Transverse colon (tissue), 4 donors: ENCODE data around the gene GCLC.

Experiments used
- POLR2AphosphoS5 ChIP-seq, 3 donors: sonication (generic); formaldehyde crosslinking; IDR thresholded peaks; one replicate each; pipeline ENCODE4 v1.6.1; 2016; ENCODE audit warnings: antibody characterized with exemption in 3 of 3
- TF ChIP-seq, protein P1 (sequence below), 5 experiments: fragments of 200-600 bp in 3 of 5; fragments of 450-650 bp in 2 of 5; sonication (generic) in 3 of 5; IDR thresholded peaks; 1 replicate in 2 of 5; 2 replicates in 3 of 5; pipeline ENCODE4 v1.5.1; 2016 to 2017; ENCODE audit warnings: antibody characterized with exemption in 5 of 5, inconsistent platforms in 3 of 5, mild to moderate bottlenecking in 2 of 5, moderate library complexity in 1 of 5

DNA sequence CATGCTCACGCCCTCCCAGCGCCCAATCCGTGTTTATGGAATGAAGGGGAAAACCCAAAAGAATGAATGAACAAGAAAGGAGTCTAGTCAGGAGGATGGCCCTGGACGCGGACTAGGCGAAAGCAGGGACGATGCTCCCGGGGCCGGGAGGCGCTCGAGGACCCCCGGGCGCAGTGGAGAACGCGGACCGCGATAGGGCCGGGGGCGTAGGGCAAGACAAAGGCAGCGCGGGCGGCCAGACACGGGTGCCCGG, 758 bp downstream of the GCLC start:
- TF ChIP-seq, protein P1, sequence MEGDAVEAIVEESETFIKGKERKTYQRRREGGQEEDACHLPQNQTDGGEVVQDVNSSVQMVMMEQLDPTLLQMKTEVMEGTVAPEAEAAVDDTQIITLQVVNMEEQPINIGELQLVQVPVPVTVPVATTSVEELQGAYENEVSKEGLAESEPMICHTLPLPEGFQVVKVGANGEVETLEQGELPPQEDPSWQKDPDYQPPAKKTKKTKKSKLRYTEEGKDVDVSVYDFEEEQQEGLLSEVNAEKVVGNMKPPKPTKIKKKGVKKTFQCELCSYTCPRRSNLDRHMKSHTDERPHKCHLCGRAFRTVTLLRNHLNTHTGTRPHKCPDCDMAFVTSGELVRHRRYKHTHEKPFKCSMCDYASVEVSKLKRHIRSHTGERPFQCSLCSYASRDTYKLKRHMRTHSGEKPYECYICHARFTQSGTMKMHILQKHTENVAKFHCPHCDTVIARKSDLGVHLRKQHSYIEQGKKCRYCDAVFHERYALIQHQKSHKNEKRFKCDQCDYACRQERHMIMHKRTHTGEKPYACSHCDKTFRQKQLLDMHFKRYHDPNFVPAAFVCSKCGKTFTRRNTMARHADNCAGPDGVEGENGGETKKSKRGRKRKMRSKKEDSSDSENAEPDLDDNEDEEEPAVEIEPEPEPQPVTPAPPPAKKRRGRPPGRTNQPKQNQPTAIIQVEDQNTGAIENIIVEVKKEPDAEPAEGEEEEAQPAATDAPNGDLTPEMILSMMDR (IDR thresholded peaks at IDR 0.05) = no peak
- no peak for TF ChIP-seq POLR2AphosphoS5 (IDR thresholded peaks at IDR 0.05)
